Measurements from ENCODE around the gene KRTAP2-2.

- TF ChIP-seq HNRNPUL1 (IDR thresholded peaks at IDR 0.05; ENCODE audit: low read depth, low read length) (no peak), RELA (CRISPR knock-in tag; IDR thresholded peaks at IDR 0.05) (no peak), GABPA (IDR thresholded peaks at IDR 0.05; ENCODE audit: low read depth, low read length) (no peak), GABPA (CRISPR knock-in tag; IDR thresholded peaks at IDR 0.05; ENCODE audit: low read depth) (no peak)
These were observed 14.0 kb upstream of the KRTAP2-2 start for GRCh38 chr17:41069031-41069430.

Data from HepG2 (cell line).